Medulla oblongata (tissue), 1 donor: ENCODE data around the gene IRX4.
"Not testable (repeated sequence)": the region's sequence is repeated elsewhere in the genome, so short reads cannot be mapped to it uniquely, and the experiment has no call there.

Experiments used
- DNase-seq: peaks from one replicate; pipeline ENCODE4 v3.0.0-alpha.2; 2015; ENCODE audit errors: extremely low spot score

Gene IRX4

DNA sequence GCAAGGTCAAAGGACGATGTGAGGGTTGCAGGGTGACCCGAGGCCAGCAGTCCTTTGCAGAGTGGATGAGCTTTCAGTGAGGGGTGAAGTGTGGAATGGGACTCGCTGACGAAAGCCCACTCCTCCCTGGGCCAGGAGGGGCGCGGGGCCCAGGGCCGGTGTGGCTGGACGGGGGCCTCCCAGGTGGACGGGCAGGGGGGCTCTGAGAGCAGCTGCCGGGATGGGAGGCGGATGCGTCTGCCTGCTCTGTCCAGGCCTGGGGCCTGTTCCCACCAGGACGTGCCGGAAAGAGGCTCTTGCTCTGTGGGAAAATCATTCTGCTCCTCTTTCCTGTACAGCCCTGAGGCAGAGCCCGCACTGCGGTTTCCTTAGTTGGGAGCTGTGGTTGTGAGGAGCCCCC is 24.3 kb downstream of the IRX4 start:
- no peak for DNase-seq

GRCh38 chr5:1857256-1857600 is 25.5 kb downstream of the IRX4 start:
- DNase-seq: no peak

DNA sequence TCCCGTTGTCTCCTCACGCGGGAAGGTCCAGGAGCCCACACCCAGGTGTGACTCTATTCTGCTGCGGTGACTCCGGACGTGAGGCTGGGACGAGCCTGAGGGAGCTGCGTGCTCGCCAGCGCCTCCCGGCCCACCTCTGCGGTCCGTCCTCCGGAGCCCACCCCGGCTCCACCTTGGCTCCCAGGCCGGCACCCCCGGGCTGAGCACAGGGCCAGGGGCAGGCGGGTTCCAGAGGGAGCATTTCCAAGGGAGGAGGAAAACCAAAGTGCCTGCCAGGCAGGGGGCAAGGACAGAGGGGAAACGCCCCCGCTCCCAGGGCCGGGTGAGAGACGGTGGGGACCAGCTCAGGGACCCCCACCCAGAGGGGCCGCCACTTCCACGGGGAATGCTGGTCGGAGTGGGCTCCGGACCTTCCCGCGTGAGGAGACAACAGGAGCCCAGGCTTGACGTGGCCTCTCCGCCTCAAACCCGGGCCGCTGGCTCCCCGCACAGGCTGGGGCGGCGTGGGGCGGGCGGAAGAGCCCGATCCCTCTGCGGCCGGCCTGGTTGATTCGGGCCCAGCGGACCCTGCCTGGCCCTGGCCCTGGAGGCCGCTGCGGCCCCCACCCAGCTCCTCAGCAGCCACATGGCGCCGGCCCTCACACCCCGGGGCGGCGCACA is 26.0 kb downstream of the IRX4 start:
- no peak for DNase-seq

- DNase-seq: no peak
Observed at GRCh38 chr5:1855596-1855995, 27.1 kb downstream of the IRX4 start.

- no peak for DNase-seq
Observed at GRCh38 chr5:1855075-1855474, 27.6 kb downstream of the IRX4 start.

- no peak for DNase-seq
Observed at GRCh38 chr5:1853531-1853930, 29.2 kb downstream of the IRX4 start.

- DNase-seq: no peak
Observed at GRCh38 chr5:1852324-1852947, 30.3 kb downstream of the IRX4 start.

- no peak for DNase-seq
Observed at GRCh38 chr5:1851290-1851934, 31.3 kb downstream of the IRX4 start.

GRCh38 chr5:1850324-1851154 is 32.2 kb downstream of the IRX4 start:
- DNase-seq: no peak

DNA sequence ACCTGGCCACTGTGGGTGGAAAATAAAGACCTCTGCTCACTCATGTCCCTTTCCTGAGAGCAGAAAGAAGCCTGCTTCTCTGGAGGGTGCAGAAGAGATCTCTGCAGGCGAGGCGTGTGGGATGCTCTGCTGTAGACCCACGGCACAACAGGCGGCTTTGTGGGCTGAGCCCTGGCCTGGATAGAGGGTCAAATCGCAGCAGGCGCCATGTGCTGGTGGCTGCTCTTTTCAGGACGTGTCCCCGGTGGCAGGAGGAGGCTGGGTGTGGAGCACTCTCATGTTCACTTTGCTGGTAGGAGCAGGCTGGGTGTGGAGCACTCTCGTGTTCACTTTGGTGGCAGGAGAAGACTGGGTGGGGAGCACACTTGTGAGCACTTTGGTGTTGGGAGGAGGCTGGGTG is 35.1 kb downstream of the IRX4 start:
- no peak for DNase-seq

DNA sequence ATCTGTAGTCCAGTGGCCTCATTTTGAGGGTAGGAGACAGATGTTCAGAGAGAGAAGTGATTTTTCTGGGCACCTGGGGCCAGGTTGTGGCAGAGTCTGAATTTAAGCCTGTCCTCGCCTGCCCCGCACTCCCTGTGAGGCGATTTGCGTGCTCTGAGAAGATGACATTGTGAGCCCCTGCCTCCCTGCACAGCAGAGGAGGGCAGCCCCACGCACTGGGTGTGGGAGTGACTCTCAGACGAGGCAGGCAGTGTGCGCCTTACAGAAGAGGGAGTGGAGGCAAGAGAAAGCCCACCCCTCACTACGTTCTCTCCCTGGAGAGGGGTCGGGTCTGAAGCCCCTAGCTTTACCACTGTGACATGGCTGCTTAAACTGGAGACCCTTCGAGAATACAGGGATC is 35.7 kb downstream of the IRX4 start:
- no peak for DNase-seq

DNA sequence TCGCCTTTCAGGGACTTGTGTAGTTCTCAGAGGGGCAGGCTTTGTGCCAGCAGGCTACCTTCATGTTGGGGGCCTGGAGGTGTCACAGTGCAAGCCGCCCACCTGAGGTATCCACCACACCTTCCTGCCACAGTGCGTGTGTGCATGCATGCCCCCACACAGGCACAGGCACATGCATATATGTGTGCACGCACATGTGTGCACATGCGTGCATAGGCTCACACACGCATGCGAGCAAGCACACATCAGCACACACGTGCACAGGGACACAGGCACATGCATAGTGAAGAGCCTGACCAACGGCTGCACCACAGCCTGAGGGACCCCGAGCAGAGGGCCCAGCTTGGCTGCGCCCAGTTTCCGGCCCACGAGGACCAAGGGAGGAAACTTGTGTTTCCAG is 36.1 kb downstream of the IRX4 start:
- no peak for DNase-seq

DNA sequence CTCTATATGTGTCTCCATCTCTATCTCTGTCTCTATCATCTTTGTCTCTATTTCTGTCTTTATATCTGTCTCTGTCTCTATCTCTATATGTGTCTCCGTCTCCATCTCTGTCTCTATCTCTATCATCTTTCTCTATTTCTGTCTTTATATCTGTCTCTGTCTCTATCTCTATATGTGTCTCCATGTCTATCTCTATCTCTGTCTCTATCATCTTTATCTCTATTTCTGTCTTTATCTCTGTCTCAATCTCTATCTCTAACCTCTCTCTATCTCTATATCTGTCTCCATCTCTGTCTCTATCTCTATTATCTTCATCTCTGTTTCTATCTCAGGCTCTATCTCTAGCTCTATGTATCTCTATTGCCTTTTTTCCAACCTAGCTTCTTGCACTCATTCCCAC is 37.0 kb downstream of the IRX4 start:
- DNase-seq: no peak

- no peak for DNase-seq
Observed at GRCh38 chr5:1844708-1845436, 37.9 kb downstream of the IRX4 start.

DNA sequence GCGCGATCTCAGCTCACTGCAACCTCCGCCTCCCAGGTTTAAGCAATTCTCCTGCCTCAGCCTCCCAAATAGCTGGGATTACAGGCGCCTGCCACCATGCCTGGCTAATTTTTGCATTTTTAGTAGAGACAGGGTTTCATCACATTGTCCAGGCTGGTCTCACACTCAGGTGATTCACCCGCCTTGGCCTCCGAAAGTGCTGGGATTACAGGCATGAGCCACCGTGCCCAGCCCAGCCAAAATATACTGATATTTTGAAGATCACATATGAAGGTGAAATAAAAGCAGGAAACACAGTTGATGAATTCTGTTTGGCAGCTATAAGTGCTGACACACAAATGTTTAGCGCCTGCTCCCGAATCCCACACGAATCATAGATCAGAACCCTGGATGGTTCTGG is 39.0 kb downstream of the IRX4 start:
- DNase-seq: not testable (repeated sequence)

DNA sequence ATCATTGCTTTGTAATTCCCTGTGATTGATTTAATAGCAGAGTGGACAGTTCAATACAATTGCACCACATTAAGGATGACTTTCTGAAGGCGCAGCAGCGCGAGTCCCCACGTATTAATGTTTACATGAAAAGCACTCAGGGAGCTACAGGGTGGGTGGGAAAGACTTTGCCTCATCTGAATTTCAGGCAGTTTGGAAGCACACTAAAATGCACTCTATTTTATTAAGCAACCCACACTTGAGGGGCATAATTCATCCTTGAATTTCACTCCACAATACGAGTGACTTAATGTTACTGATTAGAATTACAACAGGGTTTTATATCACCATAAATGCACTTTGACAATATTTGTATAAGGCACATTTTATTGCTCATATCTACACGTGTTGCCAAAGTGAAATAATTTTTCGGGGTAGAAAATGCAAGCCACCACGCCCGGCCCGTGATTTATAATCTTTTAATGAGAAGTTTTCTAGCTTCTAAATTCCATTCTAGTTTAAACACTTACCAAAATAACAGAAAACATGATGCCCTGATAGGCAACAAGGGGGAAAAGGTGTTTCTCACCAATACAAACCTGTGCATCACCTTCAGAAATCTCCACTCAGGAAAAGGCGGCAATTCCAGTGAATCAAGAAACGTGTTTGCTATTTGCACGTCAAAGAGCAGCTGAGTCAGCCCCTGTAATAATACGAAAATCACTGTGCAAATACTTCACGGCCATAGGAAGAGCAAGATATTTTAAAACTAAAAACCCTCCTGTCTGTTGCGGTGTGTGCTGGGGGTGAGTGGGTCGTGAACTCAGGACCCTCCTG is 40.5 kb downstream of the IRX4 start:
- DNase-seq: no peak

- no peak for DNase-seq
Observed at GRCh38 chr5:1840741-1841521, 41.8 kb downstream of the IRX4 start.

DNA sequence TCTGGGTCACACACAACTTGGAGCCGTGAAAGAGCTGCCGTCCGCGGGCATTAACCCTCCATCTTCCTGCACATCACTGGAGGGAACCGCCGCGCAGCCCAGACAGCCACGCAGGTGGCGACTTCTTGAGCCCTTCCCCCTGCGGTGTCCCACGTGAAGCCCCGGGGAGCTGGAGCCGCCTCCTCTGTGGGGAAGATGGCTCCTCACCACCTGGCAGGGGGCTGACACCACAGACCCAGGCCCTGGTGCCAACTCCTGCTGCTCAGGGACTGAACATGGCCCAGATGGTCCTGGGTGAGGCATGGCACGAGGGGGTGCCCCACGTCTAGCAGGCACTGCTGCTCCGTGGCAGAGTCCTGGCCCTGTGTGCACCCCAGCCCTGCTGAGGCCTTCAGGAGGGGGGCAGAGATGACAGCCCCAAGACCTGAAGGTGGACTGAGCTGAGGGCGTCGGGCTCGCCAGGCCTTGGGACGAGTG is 42.6 kb downstream of the IRX4 start:
- no peak for DNase-seq

GRCh38 chr5:1838013-1838412 is 44.7 kb downstream of the IRX4 start:
- no peak for DNase-seq
